GM13977 (cell line): Measurements from ENCODE around the gene SARNP.

Experiments used
- DNase-seq: peaks from one replicate; pipeline ENCODE4 v3.0.0; 2012; ENCODE audit warnings: low spot score
- in situ Hi-C: fragments of 300-500 bp; cut with MboI; formaldehyde crosslinking; loops from one replicate; pipeline ENCODE4 v1.12.0; 2022; ENCODE audit warnings: low sequenced_read_pairs, low pct_unique_long_range_greater_than_20kb, mixed read lengths, inconsistent platforms; ENCODE audit not compliant: unreplicated experiment
- TF ChIP-seq, protein P1 (sequence below): IDR thresholded peaks from 2 replicates; pipeline ENCODE4 v1.5.1; 2012; ENCODE audit warnings: mild to moderate bottlenecking, control low read depth; ENCODE audit not compliant: insufficient read depth; ENCODE audit errors: extremely low read depth, missing control alignments

Gene SARNP

DNA sequence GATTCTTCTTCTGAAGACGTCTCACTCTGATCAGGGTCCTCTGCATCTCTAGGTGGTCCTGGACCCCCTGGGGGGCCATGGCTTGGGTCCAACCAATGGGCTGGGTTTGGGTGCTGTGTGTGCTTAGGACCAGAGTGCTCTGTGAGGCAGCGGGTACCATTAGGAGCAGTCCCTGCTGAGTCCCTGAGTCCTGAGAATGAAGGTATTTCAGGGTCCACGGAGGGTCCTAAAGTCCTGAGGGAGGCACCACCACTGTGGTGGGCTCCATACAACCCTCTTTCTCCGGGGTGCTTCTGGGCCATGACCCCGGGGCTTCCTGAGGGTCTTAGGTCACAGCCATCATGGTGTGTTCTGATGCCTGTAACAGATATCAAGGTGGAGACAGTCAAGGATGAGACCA is 10.8 kb upstream of the SARNP start:
- TF ChIP-seq, protein P1, sequence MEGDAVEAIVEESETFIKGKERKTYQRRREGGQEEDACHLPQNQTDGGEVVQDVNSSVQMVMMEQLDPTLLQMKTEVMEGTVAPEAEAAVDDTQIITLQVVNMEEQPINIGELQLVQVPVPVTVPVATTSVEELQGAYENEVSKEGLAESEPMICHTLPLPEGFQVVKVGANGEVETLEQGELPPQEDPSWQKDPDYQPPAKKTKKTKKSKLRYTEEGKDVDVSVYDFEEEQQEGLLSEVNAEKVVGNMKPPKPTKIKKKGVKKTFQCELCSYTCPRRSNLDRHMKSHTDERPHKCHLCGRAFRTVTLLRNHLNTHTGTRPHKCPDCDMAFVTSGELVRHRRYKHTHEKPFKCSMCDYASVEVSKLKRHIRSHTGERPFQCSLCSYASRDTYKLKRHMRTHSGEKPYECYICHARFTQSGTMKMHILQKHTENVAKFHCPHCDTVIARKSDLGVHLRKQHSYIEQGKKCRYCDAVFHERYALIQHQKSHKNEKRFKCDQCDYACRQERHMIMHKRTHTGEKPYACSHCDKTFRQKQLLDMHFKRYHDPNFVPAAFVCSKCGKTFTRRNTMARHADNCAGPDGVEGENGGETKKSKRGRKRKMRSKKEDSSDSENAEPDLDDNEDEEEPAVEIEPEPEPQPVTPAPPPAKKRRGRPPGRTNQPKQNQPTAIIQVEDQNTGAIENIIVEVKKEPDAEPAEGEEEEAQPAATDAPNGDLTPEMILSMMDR = no peak
- no peak for DNase-seq
- in situ Hi-C loops = no loop called here

DNA sequence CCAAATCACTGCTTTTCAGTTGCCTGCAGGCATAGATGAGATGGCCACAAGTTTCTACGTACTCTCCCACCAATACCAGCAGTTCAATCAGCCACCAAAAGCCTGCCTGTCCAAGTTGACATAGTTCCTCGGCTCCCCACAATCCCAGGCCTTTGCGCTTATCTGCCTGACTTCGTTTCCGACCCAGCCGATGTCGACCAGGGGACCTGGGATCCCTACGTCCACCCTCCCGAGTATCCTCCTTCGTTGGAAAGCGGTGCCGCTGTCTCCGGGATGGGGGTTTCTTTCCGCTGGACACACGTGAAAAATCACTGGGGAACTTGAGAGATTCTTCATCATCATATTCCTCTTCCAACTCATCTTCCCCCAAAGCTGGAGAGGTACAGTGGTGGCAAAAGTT is 10.3 kb upstream of the SARNP start:
- in situ Hi-C loops = no loop called here
- TF ChIP-seq, protein P1 = no peak
- no peak for DNase-seq

DNA sequence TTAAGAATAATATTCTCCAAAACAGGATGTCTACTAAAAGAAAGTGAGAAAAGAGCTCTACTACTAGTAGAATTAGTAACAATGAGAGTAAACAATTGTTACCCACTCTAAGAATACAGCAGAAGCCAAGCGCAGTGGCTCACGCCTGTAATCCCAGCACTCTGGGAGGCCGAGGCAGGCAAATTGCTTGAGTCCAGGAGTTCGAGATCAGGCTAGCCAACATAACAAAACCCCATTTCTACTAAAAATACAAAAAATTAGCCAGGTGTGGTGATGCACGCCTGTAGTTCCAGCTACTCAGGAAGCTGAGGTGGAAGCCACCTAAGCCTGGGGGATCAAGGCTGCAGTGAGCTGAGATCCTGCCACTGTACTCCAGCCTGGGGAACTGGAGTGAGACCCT is 7.2 kb upstream of the SARNP start:
- in situ Hi-C loops = no loop called here
- TF ChIP-seq, protein P1 = no peak
- no peak for DNase-seq

DNA sequence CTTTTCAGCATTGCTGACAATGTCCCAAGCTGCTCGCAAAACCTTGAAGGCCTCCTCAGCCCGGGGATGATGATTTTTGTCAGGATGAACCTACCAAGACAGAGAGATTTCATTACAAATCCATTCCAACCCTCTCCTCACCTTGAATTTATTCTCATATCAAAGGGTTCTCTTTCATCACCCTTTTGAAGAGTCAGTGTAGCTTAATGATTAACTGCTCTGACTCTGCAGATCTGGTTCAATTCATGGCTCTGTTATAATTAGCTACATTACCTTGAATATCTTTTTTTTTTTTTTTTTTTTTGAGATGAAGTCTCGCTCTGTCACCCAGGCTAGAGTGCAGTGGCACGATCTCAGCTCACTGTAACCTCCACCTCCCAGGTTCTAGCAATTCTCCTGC is 5.9 kb upstream of the SARNP start:
- TF ChIP-seq, protein P1 = no peak
- DNase-seq = no peak
- in situ Hi-C loops = no loop called here

GRCh38 chr12:55822228-55822627 is 4.7 kb upstream of the SARNP start:
- TF ChIP-seq, protein P1 = no peak
- in situ Hi-C loops = no loop called here
- no peak for DNase-seq

DNA sequence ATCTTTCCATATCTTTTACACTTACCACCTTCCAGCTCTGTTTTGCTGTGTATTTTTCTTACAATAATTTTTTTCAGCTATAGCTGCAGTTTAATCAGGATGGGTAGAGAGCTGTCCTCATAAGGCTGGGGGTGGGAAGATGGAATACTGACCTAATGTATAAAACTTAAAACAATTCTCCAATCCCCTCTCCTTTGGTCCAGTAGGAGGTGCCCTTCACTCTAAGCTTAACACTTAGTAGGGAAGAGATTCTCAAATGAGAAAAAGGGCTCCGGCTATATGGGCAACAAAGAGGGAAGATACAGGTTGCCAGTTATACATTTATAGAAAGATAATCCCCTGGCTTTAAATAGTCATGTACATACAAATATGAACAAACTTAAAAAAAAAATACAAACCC is 3.2 kb upstream of the SARNP start:
- DNase-seq = no peak
- TF ChIP-seq, protein P1 = peak; percentile 26
- in situ Hi-C loops = no loop called here

DNA sequence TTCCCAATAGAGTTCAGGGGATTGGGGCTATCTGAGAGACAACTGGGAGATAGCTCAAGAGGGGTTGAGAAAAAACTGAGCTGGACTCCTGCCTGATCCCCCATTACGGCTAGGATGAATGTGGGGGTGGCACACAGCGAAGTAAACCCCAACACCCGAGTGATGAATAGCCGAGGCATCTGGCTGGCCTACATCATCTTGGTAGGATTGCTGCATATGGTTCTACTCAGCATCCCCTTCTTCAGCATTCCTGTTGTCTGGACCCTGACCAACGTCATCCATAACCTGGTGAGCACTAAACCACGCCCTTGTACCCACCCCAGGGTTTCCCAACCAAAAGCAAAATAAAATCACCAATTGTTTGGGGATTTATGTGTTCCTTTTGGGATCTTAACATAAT is 1.4 kb upstream of the SARNP start:
- TF ChIP-seq, protein P1 = no peak
- in situ Hi-C loops = no loop called here
- no peak for DNase-seq
